CD14-positive monocyte (primary cell): ENCODE measurements around the gene SPEM1. TPM values are rescaled to one million over a fixed set of nuclear protein-coding genes. Genes with fewer than 3 reads are reported as not detected.

Experiments
- DNase-seq, 3 donors: peaks; one replicate each; pipeline ENCODE4 v3.0.0-alpha.2; 2011 to 2022
- H2AFZ ChIP-seq: 2 replicates; pipeline ENCODE4 v1.6.0; 2012; ENCODE audit warnings: mild to moderate bottlenecking, low read depth, low read length, inconsistent platforms; ENCODE audit not compliant: insufficient read depth, poor library complexity, severe bottlenecking
- H3K27ac ChIP-seq, 2 donors: 1 replicate in 1 of 2; 2 replicates in 1 of 2; pipeline ENCODE4 v1.5.1; 2012 to 2013; ENCODE audit warnings: low read length in 2 of 2, control low read depth in 1 of 2, inconsistent platforms in 1 of 2, low read depth in 1 of 2, mild to moderate bottlenecking in 1 of 2
- H3K27me3 ChIP-seq, 2 donors: one replicate each; pipeline versions ENCODE4 v1.6.0 to v1.6.1; 2011 to 2013; ENCODE audit warnings: low read length in 2 of 2; ENCODE audit not compliant: control insufficient read depth in 2 of 2, insufficient read depth in 2 of 2
- H3K36me3 ChIP-seq, 2 donors: replicated peaks in 1 of 2; 1 replicate in 1 of 2; 2 replicates in 1 of 2; pipeline versions ENCODE4 v1.5.1 to v1.6.1; 2012 to 2013; ENCODE audit warnings: low read length in 2 of 2, control low read depth in 1 of 2, inconsistent platforms in 1 of 2, mild to moderate bottlenecking in 1 of 2; ENCODE audit not compliant: insufficient read depth in 2 of 2, control insufficient read depth in 1 of 2
- H3K4me1 ChIP-seq, 2 donors: 1 replicate in 1 of 2; 2 replicates in 1 of 2; pipeline versions ENCODE4 v1.5.1 to v1.6.1; 2012 to 2013; ENCODE audit warnings: low read length in 2 of 2, control low read depth in 1 of 2, inconsistent platforms in 1 of 2, mild to moderate bottlenecking in 1 of 2, moderate library complexity in 1 of 2; ENCODE audit not compliant: insufficient read depth in 2 of 2, control insufficient read depth in 1 of 2
- H3K4me2 ChIP-seq: replicated peaks from 2 replicates; pipeline ENCODE3; 2012; ENCODE audit warnings: low read length, moderate library complexity, mild to moderate bottlenecking; ENCODE audit not compliant: poor library complexity, severe bottlenecking; ENCODE audit errors: extremely low read depth
- H3K4me3 ChIP-seq, 3 experiments: fragments of 200-600 bp in 1 of 3; sonication (generic) in 1 of 3; replicated peaks in 1 of 3; 1 replicate in 2 of 3; 2 replicates in 1 of 3; pipeline ENCODE4 v1.5.1; 2011 to 2013; ENCODE audit warnings: low read length in 3 of 3, mild to moderate bottlenecking in 3 of 3, control low read depth in 2 of 3, low read depth in 2 of 3, inconsistent platforms in 1 of 3, moderate library complexity in 1 of 3
- H3K79me2 ChIP-seq: 2 replicates; pipeline ENCODE4 v1.6.0; 2012; ENCODE audit warnings: mild to moderate bottlenecking, control low read depth, inconsistent platforms, low read length, moderate library complexity; ENCODE audit not compliant: insufficient read depth
- H3K9ac ChIP-seq: 2 replicates; pipeline ENCODE4 v1.6.0; 2017; ENCODE audit warnings: low read length, mild to moderate bottlenecking; ENCODE audit not compliant: insufficient read depth, poor library complexity, severe bottlenecking
- H3K9me3 ChIP-seq, 2 donors: replicated peaks in 1 of 2; 1 replicate in 1 of 2; 2 replicates in 1 of 2; pipeline versions ENCODE4 v1.5.1 to v1.6.1; 2012 to 2013; ENCODE audit warnings: low read length in 2 of 2, control low read depth in 1 of 2; ENCODE audit not compliant: control insufficient read depth in 1 of 2, insufficient read depth in 1 of 2
- H4K20me1 ChIP-seq: 2 replicates; pipeline ENCODE4 v1.6.0; 2012; ENCODE audit warnings: mild to moderate bottlenecking, low read length, control low read depth, moderate library complexity; ENCODE audit not compliant: insufficient read depth
- H3K27ac Mint-ChIP-seq, 7 donors: one replicate each; pipeline ENCODE4 v1.8.0; 2020; ENCODE audit warnings: mild to moderate bottlenecking in 7 of 7, mixed read lengths in 7 of 7, moderate library complexity in 6 of 7, inconsistent platforms in 2 of 7
- H3K27me3 Mint-ChIP-seq, 3 donors: one replicate each; pipeline ENCODE4 v1.8.0; 2021 to 2022; ENCODE audit warnings: low read depth in 3 of 3, mild to moderate bottlenecking in 3 of 3, mixed read lengths in 3 of 3, moderate library complexity in 3 of 3, inconsistent platforms in 1 of 3
- H3K36me3 Mint-ChIP-seq, 2 donors: one replicate each; pipeline ENCODE4 v1.8.0; 2020; ENCODE audit warnings: mixed read lengths in 2 of 2, inconsistent platforms in 1 of 2, mild to moderate bottlenecking in 1 of 2
- H3K4me1 Mint-ChIP-seq: one replicate; pipeline ENCODE4 v1.8.0; 2020; ENCODE audit warnings: mild to moderate bottlenecking, mixed read lengths
- H3K4me3 Mint-ChIP-seq, 2 donors: one replicate each; pipeline ENCODE4 v1.8.0; 2020; ENCODE audit warnings: mild to moderate bottlenecking in 2 of 2, mixed read lengths in 2 of 2, moderate library complexity in 1 of 2
- H3K9me3 Mint-ChIP-seq, 7 donors: one replicate each; pipeline ENCODE4 v1.8.0; 2020 to 2022; ENCODE audit warnings: mixed read lengths in 7 of 7, mild to moderate bottlenecking in 6 of 7, moderate library complexity in 6 of 7, inconsistent platforms in 2 of 7
- CTCF ChIP-seq: fragments of 200-600 bp; IDR thresholded peaks from one replicate; pipeline ENCODE4 v1.8.0; 2022; ENCODE audit warnings: antibody characterized with exemption, mild to moderate bottlenecking
- WGBS: methylation state at CpG from one replicate; pipeline ENCODE4 v1.1.5; 2013; ENCODE audit warnings: missing lambda C conversion rate; ENCODE audit not compliant: insufficient coverage; 5-methylcytosine and 5-hydroxymethylcytosine counted together
- intact Hi-C, 2 donors: fragments of 100-400 bp; cut with micrococcal nuclease; formaldehyde crosslinking; loops; one replicate each; pipeline versions ENCODE4 v1.15.0 to v1.15.1; 2023
- polyA plus RNA-seq, 3 donors: library from polyadenylated mRNA; depleted of rRNA in 1 of 3; unstranded in 2 of 3; stranded (reverse) in 1 of 3; fragments of 300-500 nt in 2 of 3; fragments of >200 nt in 1 of 3; fragmentation: Illumina TruSeq in 2 of 3; gene quantifications; 1 replicate in 2 of 3; 2 replicates in 1 of 3; pipeline ENCODE4 v1.2.3, GENCODE V29; 2012 to 2021

Gene SPEM1
- polyA plus RNA-seq, 3 donors = not detected

DNA sequence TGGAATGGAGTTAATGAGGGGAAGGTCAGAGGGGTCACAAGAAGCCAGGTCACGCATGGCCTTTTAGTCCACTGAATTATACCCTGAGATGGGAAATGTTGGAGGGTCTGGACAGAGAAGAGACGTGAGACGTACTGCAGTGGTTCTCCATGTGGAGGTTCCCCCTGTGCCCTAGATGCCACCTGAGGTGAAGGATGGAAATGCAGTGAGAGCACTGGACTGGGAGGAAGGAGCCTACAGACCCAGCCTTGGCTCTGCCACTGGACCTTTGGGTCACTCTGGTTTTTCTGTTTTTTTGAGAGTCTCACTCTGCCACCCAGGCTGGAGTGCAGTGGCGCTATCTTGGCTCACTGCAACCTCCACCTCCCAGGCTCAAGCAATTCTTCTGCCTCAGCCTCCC lies 24.0 kb upstream of the SPEM1 start:
- Mint-ChIP-seq H3K9me3 (peaks cover 0 to 3% (median 0%) of the 10 kb centered on the region in 7 donors), H3K27me3 (peaks cover 0 to 6% (median 3%) of the 10 kb centered on the region in 3 donors), H3K4me3 (peak overlapping the region in 1 of 2 donors; percentile 8), H3K27ac (peak overlapping the region in 1 of 7 donors; percentile 19), H3K36me3 (peaks cover 16 to 17% of the 10 kb centered on the region in 2 donors), H3K4me1 (peaks cover 15% of the 10 kb centered on the region)
- H3K79me2 ChIP-seq = no peaks in the 10 kb centered on the region
- 89% methylated on average over 4 of the region's 4 CpGs for WGBS
- no peak for TF ChIP-seq CTCF
- H3K27me3 ChIP-seq = no peaks in the 10 kb centered on the region
- no peaks in the 10 kb centered on the region for H3K9me3 ChIP-seq
- H4K20me1 ChIP-seq = no peaks in the 10 kb centered on the region
- intact Hi-C loops = no loop called here
- DNase-seq = no peak
- no peak overlapping the region for H3K27ac ChIP-seq
- no peak overlapping the region for H3K9ac ChIP-seq
- peaks cover 4 to 16% of the 10 kb centered on the region in 2 donors for H3K36me3 ChIP-seq
- H3K4me2 ChIP-seq = no peak overlapping the region
- H3K4me3 ChIP-seq = no peak overlapping the region
- peaks cover 15 to 19% of the 10 kb centered on the region in 2 donors for H3K4me1 ChIP-seq
- H2AFZ ChIP-seq = no peak overlapping the region

DNA sequence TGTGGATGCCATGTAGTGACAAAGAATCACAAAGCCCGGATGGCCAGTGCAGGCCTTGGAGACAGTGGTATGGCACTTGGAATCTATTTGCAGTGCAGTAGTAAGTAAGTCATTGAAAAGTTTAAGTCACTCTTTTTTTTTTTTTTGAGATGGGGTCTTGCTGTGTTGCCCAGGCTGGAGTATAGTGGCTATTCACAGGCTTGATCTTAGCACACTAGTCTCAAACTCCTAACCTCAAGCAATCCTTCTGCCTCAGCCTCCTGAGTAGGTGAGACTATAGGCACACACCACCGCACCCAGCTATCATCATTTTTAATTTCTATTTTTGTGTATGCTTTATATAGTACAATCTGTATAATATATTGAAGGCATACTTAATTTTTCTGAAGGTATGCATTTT lies 21.5 kb upstream of the SPEM1 start:
- Histone ChIP-seq H2AFZ (no peak overlapping the region), H3K27ac (no peak overlapping the region), H3K27me3 (no peaks in the 10 kb centered on the region), H4K20me1 (no peaks in the 10 kb centered on the region), H3K4me2 (no peak overlapping the region), H3K9ac (no peak overlapping the region), H3K9me3 (no peaks in the 10 kb centered on the region), H3K79me2 (peaks cover 3% of the 10 kb centered on the region), H3K36me3 (no peaks in the 10 kb centered on the region), H3K4me1 (peaks cover 19 to 23% of the 10 kb centered on the region in 2 donors), H3K4me3 (no peak overlapping the region)
- Mint-ChIP-seq H3K4me3 (no peak overlapping the region), H3K4me1 (peaks cover 18% of the 10 kb centered on the region), H3K36me3 (peaks cover 0 to 5% of the 10 kb centered on the region in 2 donors), H3K27ac (no peak overlapping the region), H3K9me3 (peaks cover 0 to 3% (median 0%) of the 10 kb centered on the region in 7 donors), H3K27me3 (peaks cover 0 to 6% (median 0%) of the 10 kb centered on the region in 3 donors)
- no peak for DNase-seq
- TF ChIP-seq CTCF = no peak
- no CpG with 5 or more reads among the region's 2 CpGs for WGBS
- intact Hi-C loops = no loop called here
